Measurements from ENCODE around the gene GREB1L.

GREB1L gene

GRCh38 chr18:21499997-21500396, 258.0 kb downstream of the GREB1L start:
- DNase-seq: no peak

- no peak for DNase-seq
These were observed 260.6 kb downstream of the GREB1L start for GRCh38 chr18:21502661-21503060.

- DNase-seq: no peak
These were observed 266.1 kb downstream of the GREB1L start for GRCh38 chr18:21507913-21508701.

GRCh38 chr18:21509062-21509461, 267.0 kb downstream of the GREB1L start:
- no peak for DNase-seq

GRCh38 chr18:21513292-21513691, 271.3 kb downstream of the GREB1L start:
- DNase-seq: no peak

GRCh38 chr18:21513741-21514140, 271.7 kb downstream of the GREB1L start:
- DNase-seq: no peak

GRCh38 chr18:21522530-21522929, 280.5 kb downstream of the GREB1L start:
- no peak for DNase-seq

GRCh38 chr18:21525916-21526315, 283.9 kb downstream of the GREB1L start:
- DNase-seq: no peak

- no peak for DNase-seq
These were observed 284.4 kb downstream of the GREB1L start for GRCh38 chr18:21526463-21526862.

- no peak for DNase-seq
These were observed 292.3 kb downstream of the GREB1L start for GRCh38 chr18:21534327-21534726.

GRCh38 chr18:21538230-21538629, 296.2 kb downstream of the GREB1L start:
- no peak for DNase-seq

GRCh38 chr18:21546423-21546822, 304.4 kb downstream of the GREB1L start:
- DNase-seq: no peak

- DNase-seq: no peak
These were observed 306.6 kb downstream of the GREB1L start for GRCh38 chr18:21548647-21549046.

GRCh38 chr18:21550510-21550970, 308.5 kb downstream of the GREB1L start:
- DNase-seq: no peak

GRCh38 chr18:21557607-21558253, 315.7 kb downstream of the GREB1L start:
- no peak for DNase-seq

GRCh38 chr18:21559195-21559594, 317.2 kb downstream of the GREB1L start:
- no peak for DNase-seq

- no peak for DNase-seq
These were observed 329.7 kb downstream of the GREB1L start for GRCh38 chr18:21571772-21572171.
